GM12878 (cell line): ENCODE data around the gene RNF126. TPM values are rescaled to one million over a fixed set of nuclear protein-coding genes. Genes with fewer than 3 reads are reported as not detected.

ENCODE experiments used
- CEBPB ChIP-seq, 2 experiments: fragments of 150-350 bp in 1 of 2; IDR thresholded peaks; 2 replicates each; pipeline ENCODE4 v1.6.1; 2012 to 2014; ENCODE audit warnings: low read depth in 2 of 2, low read length in 2 of 2, borderline replicate concordance in 1 of 2, inconsistent platforms in 1 of 2
- CREB1 ChIP-seq: IDR thresholded peaks from 2 replicates; pipeline ENCODE4 v1.6.1; 2012; ENCODE audit warnings: low read depth, mild to moderate bottlenecking, inconsistent platforms
- DPF2 ChIP-seq: fragments of 450-650 bp; IDR thresholded peaks from 2 replicates; pipeline ENCODE4 v1.6.1; 2017; ENCODE audit warnings: mild to moderate bottlenecking
- EP300 ChIP-seq, 2 experiments: fragments of 150-350 bp in 1 of 2; IDR thresholded peaks; 2 replicates each; pipeline ENCODE4 v1.6.1; 2011 to 2012; ENCODE audit warnings: low read depth in 2 of 2, low read length in 2 of 2, borderline replicate concordance in 1 of 2, improper control_type of control experiment in 1 of 2, inconsistent platforms in 1 of 2; ENCODE audit not compliant: control insufficient read depth in 1 of 2
- ETV6 ChIP-seq, 2 experiments: fragments of 450-650 bp in 1 of 2; IDR thresholded peaks in 1 of 2; conservative IDR thresholded peaks in 1 of 2; 2 replicates each; pipeline ENCODE4 v1.6.1; 2014; ENCODE audit warnings: antibody characterized with exemption in 1 of 2, borderline replicate concordance in 1 of 2, low read depth in 1 of 2, mild to moderate bottlenecking in 1 of 2, moderate library complexity in 1 of 2
- LARP7 ChIP-seq: fragments of 450-650 bp; IDR thresholded peaks from 2 replicates; pipeline ENCODE4 v1.6.1; 2017; ENCODE audit warnings: mild to moderate bottlenecking
- PBX3 ChIP-seq: IDR thresholded peaks from 2 replicates; pipeline ENCODE4 v1.6.1; 2011; ENCODE audit warnings: mild to moderate bottlenecking, low read depth, low read length, moderate library complexity; ENCODE audit not compliant: insufficient replicate concordance
- PKNOX1 ChIP-seq: fragments of 450-650 bp; IDR thresholded peaks from 2 replicates; pipeline ENCODE4 v1.6.1; 2016; ENCODE audit warnings: mild to moderate bottlenecking
- RELB ChIP-seq: fragments of 450-650 bp; IDR thresholded peaks from 2 replicates; pipeline ENCODE4 v1.6.1; 2017; ENCODE audit warnings: low read depth, mild to moderate bottlenecking, moderate library complexity
- SMARCA5 ChIP-seq: fragments of 450-650 bp; IDR thresholded peaks from 2 replicates; pipeline ENCODE4 v1.6.1; 2017; ENCODE audit warnings: mild to moderate bottlenecking
- SPI1 ChIP-seq: IDR thresholded peaks from 2 replicates; pipeline ENCODE4 v1.6.1; 2011; ENCODE audit warnings: low read depth, mild to moderate bottlenecking, low read length, moderate library complexity, borderline replicate concordance; ENCODE audit not compliant: insufficient read depth
- SREBF1 ChIP-seq: IDR thresholded peaks from 2 replicates; pipeline ENCODE4 v1.6.1; 2012; ENCODE audit warnings: mild to moderate bottlenecking, low read length
- polyA plus RNA-seq, 11 experiments: library from polyadenylated mRNA; depleted of rRNA in 4 of 11; unstranded in 6 of 11; stranded (reverse) in 5 of 11; fragments of >200 nt; fragmentation: Nextera tagmentation in 4 of 11; fragmentation: Illumina TruSeq in 1 of 11; extraction: Ambion mirVana in 4 of 11; extraction: Trizol in 1 of 11; gene quantifications; 1 replicate in 1 of 11; 2 replicates in 10 of 11; pipeline versions ENCODE4 v1.2.1 to v1.2.3, GENCODE V29; 2011 to 2016; ENCODE audit warnings: inconsistent platforms in 2 of 11, missing spikeins in 2 of 11, low read depth in 1 of 11
- total RNA-seq, 4 experiments: library from RNA; depleted of rRNA in 3 of 4; stranded (reverse); fragments of >200 nt in 3 of 4; fragmentation: Illumina TruSeq in 1 of 4; extraction: Trizol in 1 of 4; gene quantifications; 2 replicates each; pipeline versions ENCODE4 v1.2.1 to v1.2.3, GENCODE V29; 2013 to 2021

The RNF126 gene
- total and polyA plus RNA-seq, 10 of the 15 experiments (the other 5 are each of a cell fraction or from before 2014, with no cell fraction given), result 0.45 to 100 (median 50.6) TPM

- TF ChIP-seq EP300 (IDR thresholded peaks at IDR 0.05; ENCODE audit: borderline replicate concordance in 1 of 2, control insufficient read depth in 1 of 2, low read depth in 2 of 2, low read length in 2 of 2) (no peak), SMARCA5 (0 out of 2 replicates have a peak, but pooled peaks have one; percentile 33), PKNOX1 (peak; percentile 98), SREBF1 (peak; percentile 41; the same call in 1 of the 2 replicates), ETV6 (conservative IDR thresholded peaks at IDR 0.05 in 1 of 2, IDR thresholded peaks at IDR 0.05 in 1 of 2; ENCODE audit: borderline replicate concordance in 1 of 2, low read depth in 1 of 2) (no peak), SPI1 (no peak), CEBPB (IDR thresholded peaks at IDR 0.05; ENCODE audit: borderline replicate concordance in 1 of 2, low read depth in 2 of 2, low read length in 2 of 2) (no peak), DPF2 (no peak; the same call in 1 of the 2 replicates), CREB1 (peak; percentile 80), RELB (no peak), LARP7 (peak; percentile 32), PBX3 (peak; percentile 93)
These were observed 29.8 kb downstream of the RNF126 start, which contains the start of gene POLRMT (continued) for GRCh38 chr19:633068-633785.
